Stomach smooth muscle (tissue), 2 donors: ENCODE data around the gene FGFR3.

Experiments used
- H3K27ac ChIP-seq: one replicate; pipeline ENCODE4 v1.7.0; 2013; ENCODE audit warnings: mild to moderate bottlenecking, low read length, inconsistent platforms
- H3K27me3 ChIP-seq, 2 donors: one replicate each; pipeline ENCODE4 v1.7.0; 2013; ENCODE audit warnings: low read length in 2 of 2; ENCODE audit not compliant: insufficient read depth in 2 of 2, control insufficient read depth in 1 of 2
- H3K36me3 ChIP-seq, 2 donors: one replicate each; pipeline ENCODE4 v1.7.0; 2013; ENCODE audit warnings: low read length in 2 of 2; ENCODE audit not compliant: control insufficient read depth in 2 of 2, insufficient read depth in 2 of 2
- H3K4me1 ChIP-seq: one replicate; pipeline ENCODE4 v1.7.0; 2013; ENCODE audit warnings: low read length; ENCODE audit not compliant: control insufficient read depth, insufficient read depth
- H3K4me3 ChIP-seq, 2 donors: one replicate each; pipeline ENCODE4 v1.7.0; 2013; ENCODE audit warnings: low read length in 2 of 2
- H3K9ac ChIP-seq, 2 donors: one replicate each; pipeline ENCODE4 v1.7.0; 2013; ENCODE audit warnings: low read length in 2 of 2, mild to moderate bottlenecking in 1 of 2
- H3K9me3 ChIP-seq, 2 donors: one replicate each; pipeline ENCODE4 v1.7.0; 2013; ENCODE audit warnings: low read length in 2 of 2; ENCODE audit not compliant: control insufficient read depth in 2 of 2
- donor health status: healthy.
- donor health status: Pancreatic carcinoma.

The FGFR3 gene

DNA sequence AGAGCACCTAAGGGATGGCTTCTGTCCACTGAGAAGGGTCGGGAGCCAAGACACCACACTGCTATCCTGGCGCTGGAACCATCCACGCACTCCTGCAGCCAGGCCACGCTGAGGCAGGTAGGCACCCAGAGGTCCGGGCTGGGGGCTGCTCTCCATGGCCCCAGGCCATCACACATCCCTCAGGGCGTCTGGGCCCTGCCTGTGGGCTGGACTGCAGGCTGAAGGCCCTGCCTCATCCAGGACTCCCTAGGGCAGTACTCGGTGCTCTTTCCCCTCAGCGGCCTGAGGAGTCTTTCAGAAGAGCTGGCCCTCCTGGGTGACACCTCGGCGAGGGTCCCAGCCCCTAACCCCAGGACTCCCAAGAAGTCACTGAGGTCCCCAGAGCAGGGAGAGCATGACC, 17.7 kb downstream of the FGFR3 start:
- Histone ChIP-seq H3K36me3 (peaks cover 12 to 15% of the 10 kb centered on the region in 2 donors), H3K4me1 (peaks cover 2% of the 10 kb centered on the region), H3K9me3 (no peaks in the 10 kb centered on the region), H3K27ac (no peak overlapping the region), H3K4me3 (no peak overlapping the region), H3K9ac (no peak overlapping the region), H3K27me3 (no peaks in the 10 kb centered on the region)

DNA sequence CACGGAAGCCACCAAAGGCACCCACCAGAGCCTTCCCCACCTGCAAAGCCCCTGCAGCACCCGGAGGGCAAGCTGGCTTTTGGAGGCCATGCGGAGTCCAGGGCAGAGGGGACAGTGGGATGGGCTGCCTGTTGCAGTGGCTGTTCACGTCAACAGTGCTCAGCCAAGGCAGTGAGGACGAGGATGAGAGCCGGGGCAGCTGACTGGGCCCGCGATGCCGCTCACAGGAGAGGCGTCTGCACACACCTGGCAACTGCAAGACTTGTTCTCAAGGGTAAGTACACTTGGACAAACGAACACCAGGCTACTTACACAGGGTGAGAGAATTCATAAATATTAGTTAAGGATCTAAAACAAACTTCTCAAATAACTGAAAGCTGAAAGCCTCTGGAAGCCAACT, 19.6 kb downstream of the FGFR3 start:
- H3K4me1 ChIP-seq, result peaks cover 2% of the 10 kb centered on the region
- H3K9me3 ChIP-seq, result no peaks in the 10 kb centered on the region
- peaks cover 20 to 22% of the 10 kb centered on the region in 2 donors for H3K36me3 ChIP-seq
- no peaks in the 10 kb centered on the region for H3K27me3 ChIP-seq
- H3K27ac ChIP-seq, result no peak overlapping the region
- no peak overlapping the region for H3K9ac ChIP-seq
- no peak overlapping the region for H3K4me3 ChIP-seq

DNA sequence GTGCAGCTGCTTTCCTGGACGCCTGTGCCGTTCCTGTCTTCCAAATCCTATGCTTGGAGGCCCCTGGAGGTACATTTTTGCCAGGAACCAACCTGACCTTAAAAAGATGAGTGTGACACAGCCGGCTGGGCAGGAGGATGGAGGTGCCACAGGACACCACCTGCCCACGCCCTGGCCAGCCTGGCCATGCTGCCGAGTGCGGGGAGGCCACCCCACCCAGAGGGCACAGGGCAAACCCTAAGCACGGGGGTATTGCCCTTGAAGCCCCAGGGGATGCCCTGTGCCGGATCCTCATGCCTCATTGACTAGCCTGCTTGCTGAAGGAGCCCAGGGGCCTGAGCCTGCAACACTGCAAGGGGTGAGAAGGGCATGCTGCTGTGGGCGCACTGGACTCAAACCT, 20.1 kb downstream of the FGFR3 start:
- Histone ChIP-seq H3K27me3 (no peaks in the 10 kb centered on the region), H3K4me1 (peaks cover 2% of the 10 kb centered on the region), H3K9ac (no peak overlapping the region), H3K36me3 (peaks cover 25% of the 10 kb centered on the region in 2 donors), H3K9me3 (no peaks in the 10 kb centered on the region), H3K27ac (no peak overlapping the region), H3K4me3 (no peak overlapping the region)

DNA sequence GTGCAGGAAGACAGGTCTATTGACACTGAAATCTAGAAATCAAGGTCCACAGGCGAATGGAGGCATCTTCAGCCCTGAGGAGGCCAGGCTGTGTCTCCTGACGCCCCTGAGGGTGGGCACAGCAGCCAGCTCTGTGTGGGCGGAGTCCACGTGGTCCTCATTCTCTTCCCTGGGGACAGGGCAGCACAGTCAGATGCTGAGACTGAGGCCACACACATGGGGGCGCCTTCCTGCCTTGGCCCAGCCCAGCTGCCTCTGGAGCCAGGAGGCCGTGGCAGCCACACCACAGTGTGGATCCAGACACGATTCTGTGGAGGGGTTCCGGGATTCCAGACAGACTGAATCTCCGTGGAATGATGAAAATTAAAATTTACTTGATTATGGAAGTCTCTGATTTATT, 20.8 kb downstream of the FGFR3 start:
- peaks cover 2% of the 10 kb centered on the region for H3K4me1 ChIP-seq
- H3K27me3 ChIP-seq, result no peaks in the 10 kb centered on the region
- no peak overlapping the region for H3K9ac ChIP-seq
- H3K9me3 ChIP-seq, result no peaks in the 10 kb centered on the region
- H3K36me3 ChIP-seq, result peaks cover 26 to 27% of the 10 kb centered on the region in 2 donors
- no peak overlapping the region for H3K27ac ChIP-seq
- H3K4me3 ChIP-seq, result no peak overlapping the region

DNA sequence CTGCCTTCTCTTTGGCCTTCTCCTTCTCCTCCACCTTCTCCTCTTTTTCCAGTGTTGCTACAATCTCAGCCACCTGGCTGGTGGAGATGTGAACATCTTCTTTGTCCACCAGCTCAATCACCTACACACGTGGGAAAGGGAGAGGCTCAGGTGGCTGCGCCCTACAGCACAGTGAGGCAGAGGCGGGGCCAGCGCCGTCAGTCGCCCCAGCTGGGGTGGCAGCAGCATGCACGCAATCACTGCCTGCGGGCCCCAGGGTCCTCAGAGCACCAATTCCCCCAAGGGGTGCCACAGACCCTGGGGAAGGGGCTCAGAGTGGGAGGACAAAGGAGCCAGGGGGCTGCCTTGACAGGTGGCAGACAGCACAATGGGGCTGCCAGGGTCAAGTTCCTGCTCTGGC, 21.4 kb downstream of the FGFR3 start:
- H3K27me3 ChIP-seq, result no peaks in the 10 kb centered on the region
- peaks cover 2% of the 10 kb centered on the region for H3K4me1 ChIP-seq
- no peak overlapping the region for H3K9ac ChIP-seq
- peaks cover 30% of the 10 kb centered on the region in 2 donors for H3K36me3 ChIP-seq
- no peaks in the 10 kb centered on the region for H3K9me3 ChIP-seq
- H3K4me3 ChIP-seq, result no peak overlapping the region
- no peak overlapping the region for H3K27ac ChIP-seq

DNA sequence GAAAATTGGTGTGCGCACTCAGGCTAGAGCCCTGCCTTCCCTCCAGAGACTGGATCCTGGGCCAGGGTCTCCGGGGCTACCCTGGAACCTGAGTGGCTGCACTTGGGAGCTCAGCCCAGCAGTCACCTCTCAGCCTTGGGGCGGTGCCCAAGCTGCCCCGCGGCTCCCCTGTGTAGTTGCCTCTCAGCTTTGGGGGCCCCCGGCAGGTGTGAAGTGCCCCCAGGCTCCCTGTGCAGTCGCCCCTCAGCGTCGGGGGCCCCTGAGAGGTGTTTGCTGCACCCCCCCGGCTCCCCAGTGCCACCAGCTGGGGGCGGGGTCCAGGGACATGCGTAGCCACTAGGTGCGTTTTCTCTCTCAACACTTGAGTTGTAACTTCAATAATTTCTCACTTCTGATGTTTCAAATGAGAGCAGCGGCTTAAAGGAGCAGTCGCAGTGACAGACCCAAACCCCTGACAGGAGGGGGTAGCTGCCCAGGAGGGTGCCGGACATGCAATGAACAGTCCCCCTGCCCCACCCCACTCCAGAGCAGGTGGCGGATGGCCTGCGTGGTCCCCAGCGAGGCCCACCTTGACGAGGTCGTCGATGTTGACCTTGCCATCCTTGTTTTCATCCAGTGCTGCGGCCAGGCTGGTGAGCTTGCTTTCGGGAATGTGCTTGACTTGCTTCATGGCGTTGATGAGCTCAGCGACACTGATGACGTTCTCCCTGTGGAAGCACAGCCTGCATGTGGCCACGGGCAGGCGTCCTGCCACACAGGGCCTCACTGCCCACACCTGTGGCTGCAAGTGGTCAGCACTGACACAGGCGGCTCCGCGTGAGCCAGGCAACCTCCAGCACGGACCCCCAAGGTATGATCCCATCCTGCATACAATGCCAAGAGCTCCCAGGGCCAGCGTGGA, 22.3 kb downstream of the FGFR3 start:
- H3K27ac ChIP-seq, result no peak overlapping the region
- peaks cover 30 to 35% of the 10 kb centered on the region in 2 donors for H3K36me3 ChIP-seq
- no peaks in the 10 kb centered on the region for H3K27me3 ChIP-seq
- H3K9me3 ChIP-seq, result no peaks in the 10 kb centered on the region
- no peak overlapping the region for H3K9ac ChIP-seq
- H3K4me1 ChIP-seq, result peaks cover 2% of the 10 kb centered on the region
- H3K4me3 ChIP-seq, result no peak overlapping the region

DNA sequence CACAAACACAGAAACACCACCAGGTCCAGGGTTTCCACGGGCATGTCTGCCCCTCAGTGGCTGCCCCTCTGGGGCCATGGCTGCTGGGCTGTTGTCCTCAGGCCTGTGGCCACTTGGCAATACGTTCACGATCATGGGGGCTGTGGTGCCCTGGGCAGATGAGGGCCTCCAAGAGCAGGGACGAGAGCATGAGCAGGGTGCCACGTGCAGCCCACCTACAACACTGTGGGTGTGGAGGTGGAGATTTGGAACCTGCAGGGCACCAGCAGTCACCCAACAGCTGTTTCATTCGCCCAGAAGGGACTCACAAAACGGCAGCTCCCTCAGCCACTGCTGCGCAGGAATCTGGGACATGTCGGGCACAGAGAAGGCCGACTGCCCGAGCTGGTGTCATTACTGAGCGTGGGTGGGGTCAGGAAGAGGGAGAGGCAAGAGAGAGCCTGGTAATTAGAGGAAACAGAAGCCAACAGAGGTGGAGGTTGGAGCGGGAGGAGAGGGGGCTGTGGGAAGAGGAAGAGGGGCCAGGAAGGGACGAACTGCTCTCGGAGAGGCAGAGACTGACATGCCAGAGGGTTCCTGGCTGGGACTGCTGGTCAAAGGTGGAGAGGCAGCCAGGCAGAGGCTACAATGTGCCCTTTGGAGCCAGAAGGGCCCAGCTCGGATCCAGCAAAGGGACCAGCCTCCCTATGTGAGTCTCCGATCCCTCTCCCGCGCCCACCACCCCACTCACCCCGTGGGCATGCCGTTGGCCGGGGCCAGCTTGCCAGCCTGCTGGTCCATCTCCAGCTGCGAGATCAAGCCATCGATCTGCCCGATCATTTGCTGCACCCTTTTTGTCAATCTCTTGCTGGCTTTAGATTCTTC, 23.1 kb downstream of the FGFR3 start:
- Histone ChIP-seq H3K4me3 (no peak overlapping the region), H3K9ac (no peak overlapping the region), H3K36me3 (peaks cover 30 to 37% of the 10 kb centered on the region in 2 donors), H3K27ac (no peak overlapping the region), H3K9me3 (no peaks in the 10 kb centered on the region), H3K27me3 (no peaks in the 10 kb centered on the region), H3K4me1 (peaks cover 2% of the 10 kb centered on the region)

DNA sequence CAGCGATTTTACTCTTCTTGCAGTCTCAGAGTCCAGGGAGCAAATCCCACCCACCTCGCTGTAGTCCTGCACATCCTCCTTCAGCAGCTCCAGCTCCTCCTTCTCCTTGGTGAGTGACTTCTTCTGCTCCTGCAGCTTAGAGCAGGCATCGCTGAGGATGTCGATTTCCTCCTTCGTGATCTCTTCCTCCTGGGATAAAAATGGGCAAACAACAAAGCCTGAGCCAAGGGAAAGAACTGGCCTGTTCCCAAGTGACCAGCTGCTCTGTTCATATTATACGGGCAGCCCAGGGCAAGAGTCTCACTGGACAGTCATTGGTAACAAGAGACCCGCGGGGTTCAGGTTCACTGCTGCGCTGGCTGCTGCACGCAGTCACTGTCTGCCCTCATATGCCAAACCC, 26.2 kb downstream of the FGFR3 start:
- Histone ChIP-seq H3K27ac (no peak overlapping the region), H3K9me3 (no peaks in the 10 kb centered on the region), H3K4me1 (no peaks in the 10 kb centered on the region), H3K27me3 (no peaks in the 10 kb centered on the region), H3K4me3 (no peak overlapping the region), H3K36me3 (peaks cover 39 to 52% of the 10 kb centered on the region in 2 donors), H3K9ac (no peak overlapping the region)

DNA sequence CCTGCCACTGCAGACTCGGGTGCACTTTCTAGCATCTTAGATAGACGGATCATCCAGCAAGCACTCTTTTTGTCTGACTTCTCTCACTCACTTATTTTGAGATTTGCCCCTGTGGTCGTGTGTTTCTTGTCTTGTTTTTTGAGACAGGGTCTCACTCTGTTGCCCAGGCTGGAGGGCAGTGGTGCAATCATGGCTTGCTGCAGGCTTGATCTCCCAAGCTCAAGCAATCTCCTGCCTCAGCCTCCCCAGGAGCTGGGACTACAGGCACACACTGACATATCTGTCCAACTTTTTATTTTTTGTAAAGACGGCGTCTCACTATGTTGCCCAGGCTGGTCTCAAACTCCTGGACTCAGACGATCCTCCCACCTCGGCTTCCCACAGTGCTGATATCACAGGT, 26.7 kb downstream of the FGFR3 start:
- no peak overlapping the region for H3K9ac ChIP-seq
- H3K27me3 ChIP-seq, result no peaks in the 10 kb centered on the region
- peaks cover 40 to 52% of the 10 kb centered on the region in 2 donors for H3K36me3 ChIP-seq
- H3K27ac ChIP-seq, result no peak overlapping the region
- H3K4me1 ChIP-seq, result no peaks in the 10 kb centered on the region
- H3K4me3 ChIP-seq, result no peak overlapping the region
- no peaks in the 10 kb centered on the region for H3K9me3 ChIP-seq

DNA sequence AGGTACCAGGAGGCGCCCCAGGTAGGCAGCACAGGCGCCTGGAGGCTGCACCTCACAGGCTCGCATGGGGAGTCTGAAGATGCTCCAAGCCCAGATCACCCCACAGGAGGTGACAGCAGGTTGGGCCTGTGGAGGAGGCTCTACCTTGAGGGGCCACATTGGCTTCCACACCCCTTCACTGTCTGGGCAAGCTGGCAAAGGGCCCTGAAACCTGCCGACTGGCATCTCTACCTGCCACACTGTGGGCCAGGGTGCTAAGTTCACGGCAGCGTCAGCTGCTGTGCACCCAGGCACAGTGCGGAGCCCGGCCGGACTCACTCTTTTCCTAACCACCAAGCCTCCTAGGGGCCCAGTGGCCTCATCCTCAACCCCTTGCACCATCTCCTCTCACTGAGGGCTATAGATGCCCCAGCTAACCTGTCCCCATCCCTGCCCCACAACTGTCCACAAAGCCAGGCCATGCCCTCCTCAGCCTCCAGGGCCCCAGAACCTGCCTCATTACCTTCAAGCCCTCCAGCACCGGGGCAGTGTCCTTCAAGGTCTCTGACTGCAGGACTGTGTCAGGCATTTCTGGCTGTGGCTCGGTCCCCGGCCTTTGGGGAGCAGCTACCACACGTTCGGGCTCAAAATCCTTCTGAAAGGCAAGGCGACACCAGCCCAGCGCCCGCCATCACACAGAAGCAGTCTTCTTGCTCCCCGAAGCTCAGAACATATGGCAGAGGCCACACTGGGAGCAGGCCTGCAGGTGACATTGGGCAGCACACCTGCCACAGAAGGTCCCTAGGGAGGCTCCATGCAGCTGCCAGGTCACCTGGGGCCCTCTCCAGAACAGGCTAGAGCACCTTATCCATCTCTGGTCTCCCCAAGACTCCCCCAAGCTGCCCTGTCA, 28.8 kb downstream of the FGFR3 start:
- H3K9ac ChIP-seq, result no peak overlapping the region
- H3K4me3 ChIP-seq, result no peak overlapping the region
- no peak overlapping the region for H3K27ac ChIP-seq
- no peaks in the 10 kb centered on the region for H3K27me3 ChIP-seq
- H3K36me3 ChIP-seq, result peaks cover 43 to 55% of the 10 kb centered on the region in 2 donors
- H3K4me1 ChIP-seq, result no peaks in the 10 kb centered on the region
- no peaks in the 10 kb centered on the region for H3K9me3 ChIP-seq
